Ovary (tissue), 9 donors: ENCODE data around the gene ADGRE3. TPM values are rescaled to one million over a fixed set of nuclear protein-coding genes. Genes with fewer than 3 reads are reported as not detected.
"Not testable (repeated sequence)": the region's sequence is repeated elsewhere in the genome, so short reads cannot be mapped to it uniquely, and the experiment has no call there.

Experiments used
- DNase-seq, 5 donors: peaks; one replicate each; pipeline ENCODE4 v3.0.0-alpha.2; 2019 to 2020
- H3K27ac ChIP-seq, 2 donors: fragments of 200-600 bp; one replicate each; pipeline versions ENCODE4 v1.5.1 to v1.8.0; 2019 to 2022
- H3K27me3 ChIP-seq: fragments of 200-600 bp; one replicate; pipeline ENCODE4 v1.8.0; 2022
- H3K36me3 ChIP-seq: fragments of 200-600 bp; sonication (generic); one replicate; pipeline ENCODE4 v1.5.1; 2019
- H3K4me1 ChIP-seq: one replicate; pipeline ENCODE4 v1.8.1; 2013; ENCODE audit warnings: mild to moderate bottlenecking, moderate library complexity; ENCODE audit not compliant: insufficient read depth
- H3K4me3 ChIP-seq: fragments of 200-600 bp; sonication (generic); one replicate; pipeline ENCODE4 v1.5.1; 2017
- H3K9me3 ChIP-seq, 2 donors: fragments of 200-600 bp in 1 of 2; sonication (generic) in 1 of 2; one replicate each; pipeline versions ENCODE4 v1.5.1 to v1.8.1; 2013 to 2019; ENCODE audit warnings: mild to moderate bottlenecking in 1 of 2, moderate library complexity in 1 of 2
- EP300 ChIP-seq: sonication (generic); formaldehyde crosslinking; IDR thresholded peaks from one replicate; pipeline ENCODE4 v1.6.1; 2017; ENCODE audit warnings: antibody characterized with exemption
- POLR2A ChIP-seq: fragments of 450-650 bp; IDR thresholded peaks from one replicate; pipeline ENCODE4 v1.6.1; 2017; ENCODE audit warnings: antibody characterized with exemption, mild to moderate bottlenecking, moderate library complexity
- WGBS, 3 donors: extraction: QIAGEN DNeasy Blood & Tissue Kit in 1 of 3; methylation state at CpG; one replicate each; pipeline versions ENCODE4 v1.1.5 to v1.1.7; 2013 to 2017; 5-methylcytosine and 5-hydroxymethylcytosine counted together
- intact Hi-C, 4 donors: fragments of 100-400 bp; cut with DNase I; formaldehyde crosslinking; loops; one replicate each; pipeline versions ENCODE4 v1.11.0 to v1.15.1; 2022 to 2023
- polyA plus RNA-seq, 2 donors: library from polyadenylated mRNA; stranded (reverse); fragments of 200-250 nt in 1 of 2; fragments of 350-450 nt in 1 of 2; fragmentation: Illumina TruSeq in 1 of 2; extraction: RNeasy Lipid Tissue Mini Kit (QIAGEN cat#74804) in 1 of 2; gene quantifications; one replicate each; pipeline ENCODE4 v1.2.3, GENCODE V29; 2013 to 2014
- total RNA-seq, 7 donors: library from RNA; depleted of rRNA in 2 of 7; stranded (reverse); fragments of >200 nt in 2 of 7; fragmentation: NEBNext Ultra II Directional in 3 of 7; extraction: Animal tissue kit (Norgen Biotek cat#: 25700) in 3 of 7; gene quantifications; one replicate each; pipeline versions ENCODE4 v1.1.0 to v1.2.4, GENCODE V29; 2016 to 2023
- TF ChIP-seq, protein P1 (sequence below), 3 donors: fragments of 450-650 bp in 2 of 3; fragments of 200-600 bp in 1 of 3; IDR thresholded peaks; one replicate each; pipeline versions ENCODE4 v1.5.1 to v1.8.0; 2016 to 2022; ENCODE audit warnings: antibody characterized with exemption in 3 of 3, mild to moderate bottlenecking in 1 of 3
- donor health status: DM: no; HTN: no; CAD: no; lungs with moderate emphysema.
- donor health status: DM: no; HTN: no; CAD: no.
- donor health status: Bipolar disorder and iron deficiency.
- donor health status: DM: yes; HTN: yes; CAD: no.
- donor health status: DM: no; HTN: no; CAD: no.
- donor health status: DM: yes; HTN: yes; CAD: no.

The ADGRE3 gene
- total and polyA plus RNA-seq, 9 donors = 0.13 to 0.43 (median 0.15) TPM; not detected in 6

- 40 to 58% (median 47%) methylated on average over 4 of the region's 4 CpGs for WGBS, 3 donors
- H3K9me3 ChIP-seq = no peaks in the 10 kb centered on the region
- H3K27me3 ChIP-seq = no peaks in the 10 kb centered on the region
- intact Hi-C loops = no loop called here
- H3K4me1 ChIP-seq = no peaks in the 10 kb centered on the region
- H3K36me3 ChIP-seq = no peaks in the 10 kb centered on the region
- TF ChIP-seq, protein P1, sequence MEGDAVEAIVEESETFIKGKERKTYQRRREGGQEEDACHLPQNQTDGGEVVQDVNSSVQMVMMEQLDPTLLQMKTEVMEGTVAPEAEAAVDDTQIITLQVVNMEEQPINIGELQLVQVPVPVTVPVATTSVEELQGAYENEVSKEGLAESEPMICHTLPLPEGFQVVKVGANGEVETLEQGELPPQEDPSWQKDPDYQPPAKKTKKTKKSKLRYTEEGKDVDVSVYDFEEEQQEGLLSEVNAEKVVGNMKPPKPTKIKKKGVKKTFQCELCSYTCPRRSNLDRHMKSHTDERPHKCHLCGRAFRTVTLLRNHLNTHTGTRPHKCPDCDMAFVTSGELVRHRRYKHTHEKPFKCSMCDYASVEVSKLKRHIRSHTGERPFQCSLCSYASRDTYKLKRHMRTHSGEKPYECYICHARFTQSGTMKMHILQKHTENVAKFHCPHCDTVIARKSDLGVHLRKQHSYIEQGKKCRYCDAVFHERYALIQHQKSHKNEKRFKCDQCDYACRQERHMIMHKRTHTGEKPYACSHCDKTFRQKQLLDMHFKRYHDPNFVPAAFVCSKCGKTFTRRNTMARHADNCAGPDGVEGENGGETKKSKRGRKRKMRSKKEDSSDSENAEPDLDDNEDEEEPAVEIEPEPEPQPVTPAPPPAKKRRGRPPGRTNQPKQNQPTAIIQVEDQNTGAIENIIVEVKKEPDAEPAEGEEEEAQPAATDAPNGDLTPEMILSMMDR (IDR thresholded peaks at IDR 0.05) = no peak
- no peak for TF ChIP-seq EP300
- TF ChIP-seq POLR2A = no peak
- DNase-seq = no peak
- no peak overlapping the region for H3K4me3 ChIP-seq
- H3K27ac ChIP-seq = no peak overlapping the region
These were observed 34.9 kb downstream of the ADGRE3 start for GRCh38 chr19:14639536-14640277.

DNA sequence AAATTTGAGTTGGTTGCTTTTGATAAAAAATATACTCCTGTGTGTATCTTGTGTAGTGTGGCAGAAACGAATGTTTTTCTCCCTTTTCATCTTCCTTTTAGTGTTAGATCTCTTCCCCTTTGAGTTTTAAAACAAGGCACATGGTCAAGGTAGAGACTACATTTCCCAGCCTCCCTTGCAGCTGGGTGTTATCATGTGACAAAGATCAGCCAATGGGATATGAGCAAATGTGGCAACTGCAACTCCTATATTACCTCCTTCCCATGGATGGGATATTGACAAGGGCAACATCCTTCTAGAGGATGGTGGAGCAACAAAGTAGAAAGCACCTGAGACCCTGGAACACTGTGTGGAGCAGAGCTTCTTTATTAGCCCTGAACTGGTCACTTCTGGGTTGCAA is 42.4 kb downstream of the ADGRE3 start:
- TF ChIP-seq EP300 = no peak
- TF ChIP-seq, protein P1 (IDR thresholded peaks at IDR 0.05) = no peak
- TF ChIP-seq POLR2A = no peak
- Histone ChIP-seq H3K36me3 (no peaks in the 10 kb centered on the region), H3K9me3 (no peaks in the 10 kb centered on the region), H3K27ac (no peak overlapping the region), H3K27me3 (no peaks in the 10 kb centered on the region), H3K4me3 (no peak overlapping the region), H3K4me1 (no peaks in the 10 kb centered on the region)
- intact Hi-C loops = no loop called here
- WGBS, 3 donors = 10 to 18% (median 16%) methylated on average over 1 of the region's 1 CpG
- no peak for DNase-seq

- TF ChIP-seq, protein P1 (IDR thresholded peaks at IDR 0.05) = no peak
- no peak for TF ChIP-seq POLR2A
- TF ChIP-seq EP300 = no peak
- H3K4me1 ChIP-seq = no peaks in the 10 kb centered on the region
- intact Hi-C loops = no loop called here
- H3K4me3 ChIP-seq = no peak overlapping the region
- WGBS, 3 donors = 86 to 87% (median 86%) methylated on average over 1 of the region's 1 CpG
- H3K36me3 ChIP-seq = no peaks in the 10 kb centered on the region
- no peaks in the 10 kb centered on the region for H3K9me3 ChIP-seq
- H3K27me3 ChIP-seq = no peaks in the 10 kb centered on the region
- H3K27ac ChIP-seq = no peak overlapping the region
- DNase-seq = no peak
These were observed 45.1 kb downstream of the ADGRE3 start for GRCh38 chr19:14629557-14629956.

- H3K4me1 ChIP-seq, H3K4me3 ChIP-seq, DNase-seq, H3K36me3 ChIP-seq, H3K27me3 ChIP-seq, H3K9me3 ChIP-seq, H3K27ac ChIP-seq, intact Hi-C loops: not testable (repeated sequence)
- WGBS, 3 donors = 73 to 74% (median 73%) methylated on average over 6 of the region's 6 CpGs
These were observed 50.2 kb downstream of the ADGRE3 start for GRCh38 chr19:14624491-14624890.

GRCh38 chr19:14619404-14619803 is 55.2 kb downstream of the ADGRE3 start:
- Histone ChIP-seq H3K27ac (no peak overlapping the region), H3K4me3 (no peak overlapping the region), H3K36me3 (no peaks in the 10 kb centered on the region), H3K27me3 (no peaks in the 10 kb centered on the region), H3K9me3 (peaks cover 0 to 4% of the 10 kb centered on the region in 2 donors), H3K4me1 (no peaks in the 10 kb centered on the region)
- intact Hi-C loops = loop anchor here in 1 of 4 donors (2.0 kb wide), 1 partner anchor 55 kb away; the partner anchor contains the start of gene ADGRE3
- no peak for TF ChIP-seq POLR2A
- TF ChIP-seq EP300 = no peak
- TF ChIP-seq, protein P1 (IDR thresholded peaks at IDR 0.05) = no peak
- DNase-seq = no peak
